ENCODE data around the gene LGMN. TPM values are rescaled to one million over a fixed set of nuclear protein-coding genes. Genes with fewer than 3 reads are reported as not detected.

LGMN gene
- total and polyA plus RNA-seq, 2 experiments from 2014 or later, result 60.0 to 83.5 TPM

DNA sequence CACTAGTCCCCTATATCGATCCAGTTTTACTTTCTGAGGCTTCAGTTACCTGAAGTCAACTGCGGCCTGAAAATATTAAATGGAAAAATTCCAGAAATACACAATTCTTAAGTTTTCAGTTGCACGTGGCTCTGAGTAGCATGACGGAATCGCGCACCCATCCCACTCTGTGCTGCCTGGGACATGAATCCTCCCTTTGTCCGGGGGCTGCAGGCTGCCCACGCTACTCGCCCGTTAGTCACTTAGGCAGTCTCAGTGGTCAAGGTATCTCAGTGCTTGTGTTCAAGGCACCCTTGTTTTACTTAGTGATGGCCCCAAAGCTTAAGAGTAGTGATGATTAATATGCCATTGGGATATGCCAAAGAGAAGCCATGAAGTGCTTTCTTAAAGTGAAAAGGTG is 46.6 kb downstream of the LGMN start:
- Histone ChIP-seq H2AFZ (no peak overlapping the region), H3K4me1 (ENCODE audit: insufficient read depth) (no peaks in the 10 kb centered on the region), H3K79me2 (replicated peaks; ENCODE audit: insufficient read depth) (no peaks in the 10 kb centered on the region), H3K27ac (ENCODE audit: low read depth) (no peak overlapping the region), H3K9me2 (ENCODE audit: insufficient read depth) (no peaks in the 10 kb centered on the region), H3K27me3 (ENCODE audit: insufficient read depth) (no peaks in the 10 kb centered on the region), H4K20me1 (replicated peaks; ENCODE audit: insufficient read depth) (no peaks in the 10 kb centered on the region), H3K36me3 (ENCODE audit: insufficient read depth) (peaks cover 8% of the 10 kb centered on the region; the same call in 1 of the 2 replicates), H3K4me3 (no peak overlapping the region), H3K4me2 (no peak overlapping the region), H3F3A (replicated peaks; ENCODE audit: low read depth) (no peaks in the 10 kb centered on the region)
- TF ChIP-seq EZH2phosphoT487 (IDR thresholded peaks at IDR 0.05; ENCODE audit: unreplicated experiment) (no peak), ZNF114 (CRISPR knock-in tag; IDR thresholded peaks at IDR 0.05) (no peak), NANOG (IDR thresholded peaks at IDR 0.05; ENCODE audit: borderline replicate concordance) (no peak), JUNB (IDR thresholded peaks at IDR 0.05; ENCODE audit: unreplicated experiment) (no peak), ZNF331 (CRISPR knock-in tag; IDR thresholded peaks at IDR 0.05; ENCODE audit: low read depth) (no peak), CREB1 (CRISPR knock-in tag; IDR thresholded peaks at IDR 0.05; ENCODE audit: low read depth) (no peak), STAT1 (IDR thresholded peaks at IDR 0.05; ENCODE audit: unreplicated experiment) (no peak), EZH2 (IDR thresholded peaks at IDR 0.05; ENCODE audit: low read depth, unreplicated experiment) (no peak), POLR2AphosphoS5 (IDR thresholded peaks at IDR 0.05; ENCODE audit: low read depth) (no peak)
- TF ChIP-seq, protein P1, sequence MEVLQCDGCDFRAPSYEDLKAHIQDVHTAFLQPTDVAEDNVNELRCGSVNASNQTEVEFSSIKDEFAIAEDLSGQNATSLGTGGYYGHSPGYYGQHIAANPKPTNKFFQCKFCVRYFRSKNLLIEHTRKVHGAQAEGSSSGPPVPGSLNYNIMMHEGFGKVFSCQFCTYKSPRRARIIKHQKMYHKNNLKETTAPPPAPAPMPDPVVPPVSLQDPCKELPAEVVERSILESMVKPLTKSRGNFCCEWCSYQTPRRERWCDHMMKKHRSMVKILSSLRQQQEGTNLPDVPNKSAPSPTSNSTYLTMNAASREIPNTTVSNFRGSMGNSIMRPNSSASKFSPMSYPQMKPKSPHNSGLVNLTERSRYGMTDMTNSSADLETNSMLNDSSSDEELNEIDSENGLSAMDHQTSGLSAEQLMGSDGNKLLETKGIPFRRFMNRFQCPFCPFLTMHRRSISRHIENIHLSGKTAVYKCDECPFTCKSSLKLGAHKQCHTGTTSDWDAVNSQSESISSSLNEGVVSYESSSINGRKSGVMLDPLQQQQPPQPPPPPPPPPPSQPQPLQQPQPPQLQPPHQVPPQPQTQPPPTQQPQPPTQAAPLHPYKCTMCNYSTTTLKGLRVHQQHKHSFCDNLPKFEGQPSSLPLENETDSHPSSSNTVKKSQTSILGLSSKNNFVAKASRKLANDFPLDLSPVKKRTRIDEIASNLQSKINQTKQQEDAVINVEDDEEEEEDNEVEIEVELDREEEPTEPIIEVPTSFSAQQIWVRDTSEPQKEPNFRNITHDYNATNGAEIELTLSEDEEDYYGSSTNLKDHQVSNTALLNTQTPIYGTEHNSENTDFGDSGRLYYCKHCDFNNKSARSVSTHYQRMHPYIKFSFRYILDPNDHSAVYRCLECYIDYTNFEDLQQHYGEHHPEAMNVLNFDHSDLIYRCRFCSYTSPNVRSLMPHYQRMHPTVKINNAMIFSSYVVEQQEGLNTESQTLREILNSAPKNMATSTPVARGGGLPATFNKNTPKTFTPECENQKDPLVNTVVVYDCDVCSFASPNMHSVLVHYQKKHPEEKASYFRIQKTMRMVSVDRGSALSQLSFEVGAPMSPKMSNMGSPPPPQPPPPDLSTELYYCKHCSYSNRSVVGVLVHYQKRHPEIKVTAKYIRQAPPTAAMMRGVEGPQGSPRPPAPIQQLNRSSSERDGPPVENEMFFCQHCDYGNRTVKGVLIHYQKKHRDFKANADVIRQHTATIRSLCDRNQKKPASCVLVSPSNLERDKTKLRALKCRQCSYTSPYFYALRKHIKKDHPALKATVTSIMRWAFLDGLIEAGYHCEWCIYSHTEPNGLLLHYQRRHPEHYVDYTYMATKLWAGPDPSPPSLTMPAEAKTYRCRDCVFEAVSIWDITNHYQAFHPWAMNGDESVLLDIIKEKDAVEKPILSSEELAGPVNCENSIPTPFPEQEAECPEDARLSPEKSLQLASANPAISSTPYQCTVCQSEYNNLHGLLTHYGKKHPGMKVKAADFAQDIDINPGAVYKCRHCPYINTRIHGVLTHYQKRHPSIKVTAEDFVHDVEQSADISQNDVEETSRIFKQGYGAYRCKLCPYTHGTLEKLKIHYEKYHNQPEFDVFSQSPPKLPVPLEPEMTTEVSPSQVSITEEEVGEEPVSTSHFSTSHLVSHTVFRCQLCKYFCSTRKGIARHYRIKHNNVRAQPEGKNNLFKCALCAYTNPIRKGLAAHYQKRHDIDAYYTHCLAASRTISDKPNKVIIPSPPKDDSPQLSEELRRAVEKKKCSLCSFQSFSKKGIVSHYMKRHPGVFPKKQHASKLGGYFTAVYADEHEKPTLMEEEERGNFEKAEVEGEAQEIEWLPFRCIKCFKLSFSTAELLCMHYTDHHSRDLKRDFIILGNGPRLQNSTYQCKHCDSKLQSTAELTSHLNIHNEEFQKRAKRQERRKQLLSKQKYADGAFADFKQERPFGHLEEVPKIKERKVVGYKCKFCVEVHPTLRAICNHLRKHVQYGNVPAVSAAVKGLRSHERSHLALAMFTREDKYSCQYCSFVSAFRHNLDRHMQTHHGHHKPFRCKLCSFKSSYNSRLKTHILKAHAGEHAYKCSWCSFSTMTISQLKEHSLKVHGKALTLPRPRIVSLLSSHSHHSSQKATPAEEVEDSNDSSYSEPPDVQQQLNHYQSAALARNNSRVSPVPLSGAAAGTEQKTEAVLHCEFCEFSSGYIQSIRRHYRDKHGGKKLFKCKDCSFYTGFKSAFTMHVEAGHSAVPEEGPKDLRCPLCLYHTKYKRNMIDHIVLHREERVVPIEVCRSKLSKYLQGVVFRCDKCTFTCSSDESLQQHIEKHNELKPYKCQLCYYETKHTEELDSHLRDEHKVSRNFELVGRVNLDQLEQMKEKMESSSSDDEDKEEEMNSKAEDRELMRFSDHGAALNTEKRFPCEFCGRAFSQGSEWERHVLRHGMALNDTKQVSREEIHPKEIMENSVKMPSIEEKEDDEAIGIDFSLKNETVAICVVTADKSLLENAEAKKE (CRISPR knock-in tag; IDR thresholded peaks at IDR 0.05), result no peak
- TF ChIP-seq, protein P2, sequence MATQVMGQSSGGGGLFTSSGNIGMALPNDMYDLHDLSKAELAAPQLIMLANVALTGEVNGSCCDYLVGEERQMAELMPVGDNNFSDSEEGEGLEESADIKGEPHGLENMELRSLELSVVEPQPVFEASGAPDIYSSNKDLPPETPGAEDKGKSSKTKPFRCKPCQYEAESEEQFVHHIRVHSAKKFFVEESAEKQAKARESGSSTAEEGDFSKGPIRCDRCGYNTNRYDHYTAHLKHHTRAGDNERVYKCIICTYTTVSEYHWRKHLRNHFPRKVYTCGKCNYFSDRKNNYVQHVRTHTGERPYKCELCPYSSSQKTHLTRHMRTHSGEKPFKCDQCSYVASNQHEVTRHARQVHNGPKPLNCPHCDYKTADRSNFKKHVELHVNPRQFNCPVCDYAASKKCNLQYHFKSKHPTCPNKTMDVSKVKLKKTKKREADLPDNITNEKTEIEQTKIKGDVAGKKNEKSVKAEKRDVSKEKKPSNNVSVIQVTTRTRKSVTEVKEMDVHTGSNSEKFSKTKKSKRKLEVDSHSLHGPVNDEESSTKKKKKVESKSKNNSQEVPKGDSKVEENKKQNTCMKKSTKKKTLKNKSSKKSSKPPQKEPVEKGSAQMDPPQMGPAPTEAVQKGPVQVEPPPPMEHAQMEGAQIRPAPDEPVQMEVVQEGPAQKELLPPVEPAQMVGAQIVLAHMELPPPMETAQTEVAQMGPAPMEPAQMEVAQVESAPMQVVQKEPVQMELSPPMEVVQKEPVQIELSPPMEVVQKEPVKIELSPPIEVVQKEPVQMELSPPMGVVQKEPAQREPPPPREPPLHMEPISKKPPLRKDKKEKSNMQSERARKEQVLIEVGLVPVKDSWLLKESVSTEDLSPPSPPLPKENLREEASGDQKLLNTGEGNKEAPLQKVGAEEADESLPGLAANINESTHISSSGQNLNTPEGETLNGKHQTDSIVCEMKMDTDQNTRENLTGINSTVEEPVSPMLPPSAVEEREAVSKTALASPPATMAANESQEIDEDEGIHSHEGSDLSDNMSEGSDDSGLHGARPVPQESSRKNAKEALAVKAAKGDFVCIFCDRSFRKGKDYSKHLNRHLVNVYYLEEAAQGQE (IDR thresholded peaks at IDR 0.05; ENCODE audit: unreplicated experiment), result no peak
- TF ChIP-seq, protein P3, sequence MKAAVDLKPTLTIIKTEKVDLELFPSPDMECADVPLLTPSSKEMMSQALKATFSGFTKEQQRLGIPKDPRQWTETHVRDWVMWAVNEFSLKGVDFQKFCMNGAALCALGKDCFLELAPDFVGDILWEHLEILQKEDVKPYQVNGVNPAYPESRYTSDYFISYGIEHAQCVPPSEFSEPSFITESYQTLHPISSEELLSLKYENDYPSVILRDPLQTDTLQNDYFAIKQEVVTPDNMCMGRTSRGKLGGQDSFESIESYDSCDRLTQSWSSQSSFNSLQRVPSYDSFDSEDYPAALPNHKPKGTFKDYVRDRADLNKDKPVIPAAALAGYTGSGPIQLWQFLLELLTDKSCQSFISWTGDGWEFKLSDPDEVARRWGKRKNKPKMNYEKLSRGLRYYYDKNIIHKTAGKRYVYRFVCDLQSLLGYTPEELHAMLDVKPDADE (IDR thresholded peaks at IDR 0.05), result no peak
- TF ChIP-seq, protein P4, sequence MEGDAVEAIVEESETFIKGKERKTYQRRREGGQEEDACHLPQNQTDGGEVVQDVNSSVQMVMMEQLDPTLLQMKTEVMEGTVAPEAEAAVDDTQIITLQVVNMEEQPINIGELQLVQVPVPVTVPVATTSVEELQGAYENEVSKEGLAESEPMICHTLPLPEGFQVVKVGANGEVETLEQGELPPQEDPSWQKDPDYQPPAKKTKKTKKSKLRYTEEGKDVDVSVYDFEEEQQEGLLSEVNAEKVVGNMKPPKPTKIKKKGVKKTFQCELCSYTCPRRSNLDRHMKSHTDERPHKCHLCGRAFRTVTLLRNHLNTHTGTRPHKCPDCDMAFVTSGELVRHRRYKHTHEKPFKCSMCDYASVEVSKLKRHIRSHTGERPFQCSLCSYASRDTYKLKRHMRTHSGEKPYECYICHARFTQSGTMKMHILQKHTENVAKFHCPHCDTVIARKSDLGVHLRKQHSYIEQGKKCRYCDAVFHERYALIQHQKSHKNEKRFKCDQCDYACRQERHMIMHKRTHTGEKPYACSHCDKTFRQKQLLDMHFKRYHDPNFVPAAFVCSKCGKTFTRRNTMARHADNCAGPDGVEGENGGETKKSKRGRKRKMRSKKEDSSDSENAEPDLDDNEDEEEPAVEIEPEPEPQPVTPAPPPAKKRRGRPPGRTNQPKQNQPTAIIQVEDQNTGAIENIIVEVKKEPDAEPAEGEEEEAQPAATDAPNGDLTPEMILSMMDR (conservative IDR thresholded peaks at IDR 0.05; ENCODE audit: low read depth in 2 of 2), result no peak
- peaks cover 16% of the 10 kb centered on the region for H3K36me3 Mint-ChIP-seq (ENCODE audit: low read depth)
- H3K27me3 Mint-ChIP-seq (ENCODE audit: insufficient read depth, low read depth, poor library complexity), result no peaks in the 10 kb centered on the region
- H3K27ac Mint-ChIP-seq, result no peak overlapping the region
- ATAC-seq, result no peak
- no peak overlapping the region for H3K4me3 Mint-ChIP-seq
- no peak for DNase-seq (ENCODE audit: low spot score)
- no peaks in the 10 kb centered on the region for H3K4me1 Mint-ChIP-seq
- no peaks in the 10 kb centered on the region for H3K9me3 Mint-ChIP-seq

Measured in GM23338 (cell line).